Measurements from ENCODE around the gene PITPNM3.

The PITPNM3 gene

GRCh38 chr17:6534846-6535514, 21.4 kb downstream of the PITPNM3 start:
- no peak for DNase-seq (ENCODE audit: insufficient read length, low spot score)

GRCh38 chr17:6532441-6532885, 23.9 kb downstream of the PITPNM3 start:
- TF ChIP-seq CTCF (IDR thresholded peaks at IDR 0.05; ENCODE audit: insufficient read depth, missing control alignments), result no peak
- FAIRE-seq, result no peak
- no peak for DNase-seq (ENCODE audit: insufficient read length, low spot score)

More at GRCh38 chr17:6534846-6535514, 21.4 kb downstream of the PITPNM3 start:
- FAIRE-seq, result no peak
- no peak for TF ChIP-seq CTCF (IDR thresholded peaks at IDR 0.05; ENCODE audit: insufficient read depth, missing control alignments)

GRCh38 chr17:6531575-6531974, 24.8 kb downstream of the PITPNM3 start:
- FAIRE-seq (no peak), DNase-seq (ENCODE audit: insufficient read length, low spot score) (no peak)
- TF ChIP-seq CTCF (IDR thresholded peaks at IDR 0.05; ENCODE audit: insufficient read depth, missing control alignments), result no peak

- no peak for TF ChIP-seq CTCF (IDR thresholded peaks at IDR 0.05; ENCODE audit: insufficient read depth, missing control alignments)
- FAIRE-seq (no peak), DNase-seq (ENCODE audit: insufficient read length, low spot score) (no peak)
These were observed 25.9 kb downstream of the PITPNM3 start for GRCh38 chr17:6530324-6530920.

- TF ChIP-seq CTCF (IDR thresholded peaks at IDR 0.05; ENCODE audit: insufficient read depth, missing control alignments), result no peak
- FAIRE-seq (no peak), DNase-seq (ENCODE audit: insufficient read length, low spot score) (no peak)
These were observed 27.8 kb downstream of the PITPNM3 start for GRCh38 chr17:6528557-6528956.

- TF ChIP-seq CTCF (IDR thresholded peaks at IDR 0.05; ENCODE audit: insufficient read depth, missing control alignments), result no peak
- FAIRE-seq (no peak), DNase-seq (ENCODE audit: insufficient read length, low spot score) (no peak)
These were observed 29.8 kb downstream of the PITPNM3 start for GRCh38 chr17:6526362-6527152.

Data from D721Med (cell line).